Measurements from ENCODE around the gene KCNQ1.

KCNQ1 gene

DNA sequence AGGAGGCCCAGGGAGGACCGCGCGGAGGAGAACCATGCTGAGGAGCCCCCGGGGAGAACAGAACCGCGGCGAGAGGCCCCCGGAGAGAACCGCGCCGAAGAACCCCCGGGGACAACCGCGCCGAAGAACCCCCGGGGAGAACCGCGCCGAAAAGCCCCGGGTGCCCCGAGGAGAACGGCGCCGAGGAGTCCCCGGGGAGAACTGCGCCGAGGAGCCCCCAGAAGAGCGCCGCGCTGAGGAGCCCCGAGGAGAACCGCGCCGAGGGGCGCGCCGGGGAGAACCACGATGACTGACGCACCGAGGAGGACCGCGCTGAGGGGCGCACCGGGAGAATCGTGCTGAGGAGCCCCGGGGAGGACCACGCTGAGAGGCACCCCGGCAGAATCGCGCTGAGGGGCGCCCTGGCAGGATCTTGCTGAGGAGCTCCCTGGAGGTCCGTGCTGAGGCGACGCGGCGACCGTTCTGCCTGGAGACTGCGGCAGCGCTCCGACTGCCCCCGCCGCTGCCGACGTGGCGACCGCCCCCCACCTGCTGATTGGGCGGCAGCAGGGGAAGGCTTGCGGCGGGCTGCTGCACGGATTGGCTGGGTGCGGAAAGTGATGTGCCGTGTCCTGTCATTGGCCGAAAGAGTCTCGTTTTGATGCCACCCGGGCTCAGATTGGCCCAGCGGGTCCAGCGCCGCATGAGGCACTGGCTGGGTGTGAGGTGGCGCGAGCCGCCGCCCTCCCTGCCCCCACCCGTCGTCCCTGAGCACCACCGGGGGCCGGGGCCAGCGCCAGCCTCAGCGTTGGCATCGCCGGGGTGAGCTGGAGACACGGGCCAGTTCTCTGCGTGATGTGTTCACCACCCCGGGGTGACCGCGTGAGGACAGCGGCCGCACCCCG is 255.0 kb downstream of the KCNQ1 start, which contains the start of gene KCNQ1OT1:
Gene KCNQ1OT1, minus strand, starts transcription at position 464 of the 884 bp plus-strand sequence.
- peak; percentile 99 for DNase-seq (ENCODE audit: low spot score)

DNA sequence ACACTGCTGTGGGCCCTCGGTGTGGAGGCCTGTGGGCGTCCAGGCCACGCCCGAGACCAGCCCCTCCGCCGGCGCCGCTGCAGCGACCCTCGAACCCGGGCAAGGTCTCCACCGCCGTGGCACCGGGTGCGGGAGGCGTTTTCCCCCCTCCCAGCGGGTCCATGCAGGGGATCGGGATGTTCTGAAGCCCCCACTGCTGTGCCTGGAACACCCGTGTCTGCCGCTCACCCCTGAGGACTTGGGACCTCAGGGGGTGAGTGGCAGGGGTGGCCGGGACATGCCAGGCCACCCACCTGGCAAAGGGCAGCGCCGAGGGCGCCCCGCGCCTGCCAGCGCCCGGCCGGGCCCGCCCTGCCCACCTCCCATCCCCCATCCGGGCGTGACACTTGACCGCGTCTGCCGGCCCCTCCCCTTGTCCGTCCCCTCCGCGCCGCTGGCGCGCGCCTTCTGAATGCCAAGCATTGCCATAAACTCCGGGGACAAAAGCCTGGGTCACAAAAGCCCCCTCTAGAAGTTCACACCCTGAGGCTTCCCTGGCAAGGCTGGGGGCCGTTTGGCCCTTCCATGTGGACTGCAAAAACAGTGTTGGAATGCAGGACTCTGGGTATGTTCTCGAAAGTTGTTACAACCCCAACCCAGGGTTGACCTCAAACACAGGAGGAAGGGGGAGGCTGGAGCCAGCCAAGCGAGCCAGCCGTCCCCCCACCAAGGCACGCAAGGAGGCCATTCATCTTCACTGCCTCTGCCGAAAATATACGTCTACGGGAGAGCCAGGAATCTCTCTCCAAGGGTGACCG is 255.8 kb downstream of the KCNQ1 start:
- DNase-seq (ENCODE audit: low spot score): peak; percentile 73

DNA sequence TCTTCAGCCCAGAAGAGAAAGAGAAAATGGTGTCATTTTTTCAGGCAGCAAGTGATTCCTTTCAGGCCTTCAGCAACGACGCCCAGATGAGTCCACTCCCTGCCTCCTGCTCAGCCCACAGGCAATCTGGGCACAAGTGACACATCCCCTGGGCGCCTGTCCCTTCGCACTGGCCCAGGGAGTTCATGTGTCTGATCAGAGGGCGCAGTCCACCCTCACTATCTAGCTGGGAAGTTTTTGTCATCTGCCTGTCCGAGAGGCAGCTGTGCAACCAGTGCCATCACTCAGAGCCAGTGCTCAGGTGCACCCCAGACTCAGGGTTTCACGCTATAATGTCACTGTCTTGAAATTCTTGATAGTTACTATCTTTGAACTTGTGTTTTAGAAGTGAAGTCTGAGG is 256.4 kb downstream of the KCNQ1 start:
- no peak for DNase-seq (ENCODE audit: low spot score)

DNA sequence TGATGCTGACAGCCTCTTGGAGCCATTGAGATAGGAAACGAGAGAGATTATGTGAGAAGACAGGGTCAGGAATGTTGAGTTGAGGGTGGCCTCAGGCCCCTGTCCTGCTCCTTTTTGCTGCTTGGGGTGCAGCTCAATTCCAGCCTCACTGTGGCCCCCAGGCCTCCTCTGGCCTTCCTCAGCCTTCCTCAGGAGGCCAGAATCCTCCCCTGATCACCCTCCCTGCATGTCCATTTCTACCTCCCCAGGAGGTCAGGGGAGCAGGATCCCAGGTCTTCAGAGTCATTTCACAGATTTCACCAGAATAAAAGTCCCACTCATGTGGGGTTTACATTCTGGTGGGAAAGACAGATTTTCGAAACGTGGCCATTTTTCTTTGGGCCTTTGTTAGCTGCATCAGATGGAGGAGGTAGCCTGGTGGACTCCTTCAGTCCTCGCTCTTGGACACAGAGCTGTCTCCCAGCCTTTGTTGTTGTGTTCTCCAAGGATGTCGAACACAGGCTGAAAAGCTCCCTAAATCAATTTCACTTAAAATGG is 257.2 kb downstream of the KCNQ1 start:
- DNase-seq (ENCODE audit: low spot score): no peak

DNA sequence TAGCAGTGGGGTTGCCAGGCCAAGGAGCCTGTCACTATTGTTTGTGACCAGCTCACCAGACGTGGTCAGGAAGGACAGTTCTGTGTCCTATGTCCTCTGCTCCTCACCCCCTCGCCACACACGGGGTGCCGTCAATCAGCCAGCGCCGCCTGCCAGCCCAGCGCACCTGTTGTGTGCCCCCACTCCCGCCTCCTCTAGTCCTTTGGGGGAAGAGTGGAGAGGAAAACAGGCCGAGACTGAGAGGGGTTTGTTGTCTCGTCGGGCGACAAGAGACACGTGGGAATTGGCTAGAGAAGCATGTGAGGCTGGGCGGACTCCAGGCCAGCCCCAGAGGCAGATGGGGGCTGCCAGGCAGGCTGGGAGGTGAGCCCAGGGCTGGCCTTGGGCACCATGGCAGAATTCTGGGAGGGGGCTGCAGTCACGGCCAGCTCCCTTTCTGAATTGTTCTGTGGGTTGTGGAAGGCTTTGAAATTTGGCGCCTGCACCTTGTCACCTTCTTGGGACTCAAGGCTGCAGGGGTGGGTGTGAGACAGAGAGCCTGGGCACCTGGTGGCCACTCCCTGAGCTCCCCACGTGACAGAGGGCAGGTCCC is 258.1 kb downstream of the KCNQ1 start:
- DNase-seq (ENCODE audit: low spot score): no peak

DNA sequence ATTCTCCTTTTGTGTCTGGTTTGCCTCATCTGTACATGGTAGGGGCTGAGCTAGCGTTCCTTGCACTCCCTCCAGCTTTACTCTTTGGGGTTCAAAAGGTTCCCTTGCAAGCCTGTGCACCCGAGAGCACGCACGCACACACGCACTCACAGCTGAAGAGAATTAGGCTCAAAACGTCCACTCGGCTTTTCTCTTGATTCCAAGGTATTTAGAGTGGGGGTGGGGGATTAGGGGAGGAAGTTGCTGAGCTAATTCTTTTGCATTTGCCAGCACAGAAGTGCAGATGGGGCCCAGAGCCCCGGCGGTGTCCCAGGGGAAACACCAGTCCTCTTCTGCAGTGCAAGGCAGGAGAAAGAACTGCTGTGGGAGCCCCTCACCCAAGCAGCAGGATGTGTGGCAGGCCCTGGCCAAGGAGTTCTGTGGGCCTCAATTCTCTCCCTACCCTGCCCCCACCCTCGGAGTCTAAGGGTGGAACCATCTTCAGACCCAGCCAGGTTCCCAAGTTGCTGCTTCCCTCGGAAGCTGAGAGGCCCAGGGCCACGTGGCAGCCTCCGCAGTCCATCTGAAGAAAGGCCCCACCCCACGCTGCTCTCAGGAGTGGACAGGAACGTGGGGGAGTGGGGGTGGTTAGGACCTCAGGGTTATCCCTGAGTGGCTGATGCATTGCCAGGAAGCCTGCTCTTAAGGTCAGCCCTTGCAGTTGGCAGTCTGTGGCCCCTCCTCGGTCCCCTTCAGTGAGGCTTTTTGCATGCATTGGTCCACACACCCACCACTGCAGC is 258.7 kb downstream of the KCNQ1 start:
- no peak for DNase-seq (ENCODE audit: low spot score)

DNA sequence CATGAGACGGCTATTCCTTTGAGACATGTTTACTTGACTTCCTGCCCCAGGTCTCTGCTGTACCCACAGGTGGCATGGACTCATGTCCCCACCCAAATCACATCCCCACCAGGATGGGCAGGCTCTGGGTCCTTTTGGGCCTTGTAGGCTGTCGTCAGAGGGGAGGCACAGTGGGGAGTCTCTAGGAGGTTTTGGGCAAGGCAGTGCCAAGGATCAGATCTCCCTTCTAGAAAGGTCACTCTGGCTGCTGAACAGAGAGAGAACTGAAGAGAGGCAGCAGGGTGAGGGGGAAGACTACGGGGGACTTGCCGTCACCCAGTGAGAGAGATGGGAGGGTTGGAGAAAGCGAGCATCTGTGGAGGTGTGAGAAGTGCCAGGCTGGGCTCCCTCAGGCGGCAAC is 259.5 kb downstream of the KCNQ1 start:
- no peak for DNase-seq (ENCODE audit: low spot score)

DNA sequence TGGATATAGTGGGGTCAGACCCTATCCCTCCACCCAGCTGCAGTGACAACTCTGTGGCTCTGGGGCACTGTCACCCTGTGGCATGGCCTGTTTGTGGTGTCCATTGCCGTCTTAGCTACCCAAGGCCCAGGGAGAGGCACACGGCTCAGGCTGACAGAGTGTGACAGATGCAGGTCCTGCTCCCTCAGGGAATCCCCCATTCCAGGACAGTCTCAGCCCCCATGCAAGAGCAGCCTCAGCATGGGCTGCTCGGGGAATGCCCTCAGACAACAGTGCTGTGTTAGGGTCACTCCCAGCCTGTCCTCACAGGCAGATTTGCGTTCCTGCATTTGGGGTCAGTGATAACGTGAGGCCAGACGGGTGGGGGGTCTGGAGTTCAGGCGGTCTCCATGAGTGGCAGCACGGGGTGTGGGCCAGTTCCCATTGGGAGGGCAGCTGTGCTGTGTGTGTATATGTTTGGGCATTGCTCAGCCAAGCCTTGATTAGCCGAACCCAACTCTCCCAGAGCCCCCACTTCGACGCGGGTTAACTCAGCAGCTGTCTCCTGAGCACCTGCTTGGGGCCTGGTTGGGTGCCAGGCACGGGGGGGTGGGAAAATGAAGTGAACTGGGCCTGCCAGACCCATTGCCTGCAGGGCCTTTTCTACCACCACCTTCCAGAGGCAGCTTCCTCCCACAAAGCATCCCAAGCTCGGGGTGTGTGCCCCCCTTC is 260.2 kb downstream of the KCNQ1 start:
- DNase-seq (ENCODE audit: low spot score): no peak

DNA sequence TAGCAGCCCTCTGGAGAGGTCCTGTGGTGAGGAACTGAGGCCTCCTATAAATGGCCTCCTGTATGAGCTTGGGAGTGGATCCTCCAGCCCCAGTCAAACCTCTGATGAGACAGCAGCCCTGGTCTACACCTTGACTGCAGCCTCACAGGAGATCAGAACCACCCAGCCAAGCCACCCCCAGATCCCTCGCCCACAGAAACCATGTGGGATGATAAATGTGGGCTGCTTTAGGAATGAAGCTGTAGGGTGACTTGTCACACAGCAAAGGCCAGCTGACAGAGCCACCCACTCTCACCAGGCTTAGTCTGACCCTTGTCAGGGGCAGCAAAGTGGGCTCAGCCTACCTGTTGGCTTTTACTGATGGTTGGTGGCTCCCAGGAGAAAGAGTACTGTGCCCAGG is 261.5 kb downstream of the KCNQ1 start:
- DNase-seq (ENCODE audit: low spot score): no peak

DNA sequence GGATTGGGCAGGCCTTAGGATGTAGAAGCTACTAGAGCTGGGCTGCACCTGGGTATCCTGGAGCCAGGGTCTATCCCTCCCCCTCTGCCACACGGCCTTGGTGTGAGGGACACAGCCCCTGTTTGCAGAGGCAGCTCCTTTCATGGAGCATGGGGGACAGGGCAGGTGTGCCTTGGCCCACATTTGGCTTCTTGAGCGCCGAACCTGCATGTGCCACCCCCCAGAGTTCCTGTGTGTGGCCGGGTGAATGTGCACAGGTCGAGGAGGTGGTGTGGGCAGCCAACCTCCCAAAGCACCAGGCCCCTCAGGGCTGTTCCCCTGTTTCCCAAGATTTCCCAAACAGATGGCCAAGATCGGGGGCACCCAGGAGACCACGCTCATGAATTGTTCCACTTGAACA is 262.9 kb downstream of the KCNQ1 start:
- no peak for DNase-seq (ENCODE audit: low spot score)

DNA sequence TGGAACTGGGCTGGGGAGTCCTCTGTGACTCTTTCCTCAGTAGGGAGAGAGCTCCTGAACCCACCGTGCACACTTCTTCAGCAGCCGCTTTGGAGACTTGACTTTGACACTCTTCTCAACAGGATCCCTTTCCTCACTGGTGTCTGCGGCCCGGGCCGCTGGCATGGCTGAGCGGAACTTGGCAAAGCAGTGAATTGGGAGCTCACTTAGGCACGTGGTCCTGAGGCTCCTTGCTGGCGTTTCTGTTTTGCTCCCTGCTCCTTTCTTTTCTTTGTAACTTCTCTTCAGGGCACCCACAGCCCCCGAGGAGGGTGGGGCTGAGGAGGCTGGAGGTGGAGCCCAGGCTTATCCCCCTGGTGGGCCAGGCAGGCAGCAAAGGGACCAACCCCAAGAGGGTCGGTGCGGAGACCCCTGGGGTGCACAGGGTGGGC is 263.4 kb downstream of the KCNQ1 start:
- no peak for DNase-seq (ENCODE audit: low spot score)

DNA sequence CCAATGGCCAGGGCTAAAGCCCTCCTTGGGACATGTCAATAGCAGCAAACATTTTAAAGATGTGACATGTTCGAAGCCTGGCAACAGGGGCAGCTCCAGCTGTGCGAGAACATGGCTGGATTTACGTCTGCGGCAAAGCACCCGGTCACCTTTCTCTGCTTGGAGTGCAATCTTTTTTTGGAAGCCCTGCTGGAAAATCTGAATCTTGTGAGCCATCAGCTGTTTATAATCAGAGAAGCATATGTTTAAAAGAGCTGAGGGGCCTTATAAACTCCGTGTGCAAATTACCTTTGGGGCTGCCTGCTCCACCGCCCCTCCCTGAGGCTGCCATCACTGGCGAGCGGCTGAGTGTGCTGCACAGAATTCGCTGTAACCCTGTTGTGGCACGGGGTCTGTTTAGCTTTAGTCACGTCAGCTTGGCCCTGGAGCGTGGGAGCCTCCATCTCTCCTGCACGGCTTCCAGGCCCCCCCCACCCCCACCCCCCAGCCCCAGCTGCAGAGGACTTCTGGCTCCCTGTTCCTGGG is 264.0 kb downstream of the KCNQ1 start:
- DNase-seq (ENCODE audit: low spot score): no peak

DNA sequence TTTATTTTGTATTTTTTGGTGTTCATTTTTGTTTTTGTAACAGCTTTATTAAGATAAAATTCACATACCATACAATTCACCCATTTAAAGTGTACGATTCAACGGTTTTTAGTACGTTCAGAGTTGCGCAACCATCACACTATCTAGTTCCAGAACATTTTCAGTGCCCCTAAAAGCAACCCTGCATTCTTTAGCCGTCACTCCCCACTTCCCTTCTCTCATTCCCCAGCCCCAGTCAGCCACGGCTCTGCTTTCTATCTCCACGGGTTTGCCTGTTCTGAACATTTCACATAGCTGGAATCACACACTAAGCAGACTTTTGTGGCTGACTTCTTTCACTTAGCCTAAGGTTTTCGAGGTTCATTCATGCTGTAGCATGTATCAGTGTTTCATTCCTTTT is 264.6 kb downstream of the KCNQ1 start:
- DNase-seq (ENCODE audit: low spot score): no peak

DNA sequence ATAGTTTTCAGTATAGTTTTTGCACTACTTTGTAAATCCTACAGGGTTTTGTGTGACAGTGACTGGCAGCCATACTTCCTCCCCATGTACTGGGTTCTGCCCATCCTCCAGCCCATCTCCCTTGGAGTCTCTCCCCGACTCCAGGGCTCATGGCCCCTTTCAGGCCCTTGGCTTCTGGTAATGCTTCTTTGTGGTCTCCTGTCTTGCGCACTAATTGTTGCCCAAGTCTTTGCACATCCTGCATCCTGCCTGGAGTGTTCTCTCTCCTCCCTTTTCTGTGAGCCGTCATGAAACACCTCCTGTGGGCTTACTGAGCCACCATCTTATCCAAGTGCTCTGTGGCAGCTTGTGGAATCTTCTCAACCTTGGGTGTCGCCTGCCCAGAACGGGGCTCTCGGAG is 266.4 kb downstream of the KCNQ1 start:
- no peak for DNase-seq (ENCODE audit: low spot score)

DNA sequence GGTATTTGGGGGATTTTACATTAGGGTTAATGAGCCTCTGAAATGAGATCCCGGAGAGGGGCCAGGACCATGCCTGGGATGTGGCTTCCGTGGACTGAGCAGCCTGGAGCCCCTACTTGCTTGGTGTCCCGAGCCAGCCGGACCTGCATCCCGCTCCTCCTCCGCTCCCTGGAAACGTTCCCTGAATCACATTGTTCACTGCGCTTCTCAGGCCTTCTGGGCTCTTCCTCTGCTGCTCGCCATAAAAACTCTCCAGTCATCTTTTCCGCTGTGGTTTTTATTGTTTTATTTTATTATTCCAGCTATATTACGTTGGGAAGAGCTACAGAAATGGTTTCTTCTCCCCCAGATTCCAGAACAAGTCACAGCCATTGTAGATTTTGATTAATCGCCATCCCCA is 268.3 kb downstream of the KCNQ1 start:
- DNase-seq (ENCODE audit: low spot score): no peak

DNA sequence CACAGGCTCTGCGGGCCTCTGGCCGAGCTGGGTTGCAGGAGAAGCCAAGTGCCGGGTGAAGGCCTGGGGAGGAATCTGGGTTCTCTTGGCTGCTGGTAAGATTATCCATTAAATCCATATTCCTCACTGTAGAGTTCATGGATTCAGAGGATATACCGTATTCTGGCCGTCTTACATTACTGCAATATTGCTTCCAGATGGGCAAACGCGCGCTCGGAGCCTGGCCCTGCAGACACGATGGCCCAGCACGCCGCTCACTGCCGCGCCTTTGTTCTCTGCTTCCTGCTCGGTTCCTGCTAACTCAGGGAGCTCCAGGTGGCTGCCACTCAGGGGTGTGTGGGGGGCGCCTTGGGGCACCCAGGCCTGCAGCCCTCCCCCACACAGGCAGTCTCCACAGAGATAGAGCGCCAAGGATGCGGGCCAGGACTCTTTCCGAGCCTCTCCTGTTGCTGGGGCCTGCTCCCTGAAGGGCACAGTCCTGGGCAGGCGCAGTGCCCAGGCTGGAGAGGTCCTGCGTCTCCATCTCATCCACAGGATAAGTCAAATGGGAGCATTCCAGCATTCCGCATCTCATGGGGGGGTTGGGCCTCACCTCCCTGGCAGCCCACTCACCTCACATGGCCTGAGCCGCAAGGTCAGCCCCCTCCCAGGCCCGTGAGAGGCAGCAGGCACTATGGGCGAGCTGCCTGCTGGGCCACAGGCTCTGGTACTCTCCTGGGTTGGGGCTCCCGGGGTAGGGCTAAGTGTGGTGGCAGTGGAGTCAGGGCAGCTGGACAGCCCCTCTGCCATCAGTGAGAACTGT is 269.1 kb downstream of the KCNQ1 start:
- no peak for DNase-seq (ENCODE audit: low spot score)

DNA sequence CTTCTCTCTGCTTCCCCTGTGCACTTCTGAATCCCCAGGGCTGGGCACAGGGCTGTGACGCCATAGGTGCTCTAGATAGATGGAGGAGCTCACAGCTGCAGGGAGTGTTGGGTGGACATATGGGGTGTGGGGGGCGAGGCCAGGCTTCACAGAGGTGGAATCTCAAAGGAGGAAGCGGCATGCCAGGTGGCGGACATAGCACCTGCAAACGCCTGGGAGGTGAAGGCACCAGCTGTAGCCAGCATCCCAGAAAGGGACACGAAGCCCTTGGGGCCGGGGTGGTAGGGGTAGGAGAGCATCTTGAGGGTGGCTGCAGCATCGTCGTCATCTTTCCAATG is 269.6 kb downstream of the KCNQ1 start:
- DNase-seq (ENCODE audit: low spot score): no peak

DNA sequence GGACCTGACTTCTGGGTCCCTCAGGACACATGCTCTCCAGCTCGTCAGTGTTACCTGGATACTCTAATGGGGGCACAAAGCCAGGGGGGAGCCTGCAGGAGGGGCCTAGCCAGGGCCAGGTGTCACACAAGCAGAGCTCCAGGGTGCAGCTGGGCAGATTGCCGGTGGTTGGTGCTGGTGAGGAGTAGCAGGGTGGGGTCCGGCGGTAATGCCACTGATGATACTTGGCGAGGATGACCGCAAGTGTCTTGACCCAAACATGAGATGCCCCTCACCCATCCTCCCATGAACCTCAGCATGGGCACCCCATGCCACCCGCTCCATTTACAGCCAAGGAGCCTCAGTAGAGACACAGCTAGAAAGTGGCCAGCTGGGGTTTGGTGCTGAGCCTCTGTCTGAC is 270.1 kb downstream of the KCNQ1 start:
- DNase-seq (ENCODE audit: low spot score): no peak

DNA sequence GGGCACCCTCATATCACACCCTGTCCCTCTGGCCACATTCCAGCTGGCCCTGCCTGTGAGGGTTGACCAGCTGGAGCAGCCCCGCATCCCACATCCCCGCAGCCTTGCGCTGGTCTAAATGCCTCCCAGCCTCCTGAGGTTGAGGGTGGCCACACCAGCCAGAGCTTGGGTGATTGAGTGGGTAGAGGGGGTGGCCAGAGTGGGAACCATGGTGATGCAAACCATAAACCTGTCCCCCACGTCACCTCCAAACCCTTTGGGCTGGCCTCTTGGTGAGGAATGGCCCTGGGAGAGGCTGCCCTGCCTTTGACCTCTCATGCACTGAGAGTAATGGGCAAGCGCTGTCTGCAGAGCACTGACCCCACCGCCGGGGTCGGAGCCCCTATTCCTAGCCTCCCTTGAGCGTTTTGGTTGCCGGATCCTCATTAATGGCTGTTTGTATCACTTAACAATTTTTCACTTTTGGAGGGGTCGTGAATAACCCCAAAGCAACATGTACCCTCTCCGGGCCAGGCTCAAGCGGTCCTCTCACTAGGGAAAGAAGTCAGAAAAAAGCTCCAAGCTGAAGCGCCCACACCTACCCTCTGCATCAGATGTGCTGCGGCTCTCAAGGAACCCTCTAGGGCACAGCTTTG is 271.0 kb downstream of the KCNQ1 start:
- no peak for DNase-seq (ENCODE audit: low spot score)
